WTC11 (cell line): ENCODE data around the gene SLC9A9. TPM values are rescaled to one million over a fixed set of nuclear protein-coding genes. Genes with fewer than 3 reads are reported as not detected.

ENCODE experiments used
- ATAC-seq: fragments of 200-7000 bp; cut with Tn5 transposase; 2 replicates; pipeline ENCODE4 v1.10.0; 2021; ENCODE audit warnings: mild to moderate bottlenecking, moderate library complexity
- CTCF ChIA-PET: fragments of 300-600 bp; sonication (Branson Sonifier 250); formaldehyde crosslinking; loops from one replicate; lab custom pipeline; 2021; ENCODE audit warnings: antibody characterized with exemption; lab: Charles Lee
- POLR2A ChIA-PET: fragments of 350-600 bp; sonication (Branson Sonifier 250); formaldehyde crosslinking; loops from one replicate; lab custom pipeline; 2021; ENCODE audit warnings: antibody characterized with exemption; lab: Charles Lee
- DNase-seq: peaks from one replicate; pipeline ENCODE4 v3.0.0; 2021; ENCODE audit warnings: low spot score
- H3K27ac Mint-ChIP-seq: 2 replicates; pipeline ENCODE4 v1.8.0; 2021; ENCODE audit warnings: mixed read lengths
- H3K27me3 Mint-ChIP-seq: 2 replicates; pipeline ENCODE4 v1.8.0; 2021; ENCODE audit warnings: low read depth, mild to moderate bottlenecking, moderate library complexity, mixed read lengths
- H3K36me3 Mint-ChIP-seq: 2 replicates; pipeline ENCODE4 v1.8.0; 2021; ENCODE audit warnings: mixed read lengths
- H3K4me1 Mint-ChIP-seq: 2 replicates; pipeline ENCODE4 v1.8.0; 2022; ENCODE audit warnings: mixed read lengths
- H3K4me3 Mint-ChIP-seq: 2 replicates; pipeline ENCODE4 v1.8.0; 2021; ENCODE audit warnings: mild to moderate bottlenecking, moderate library complexity, mixed read lengths
- H3K9me3 Mint-ChIP-seq: 2 replicates; pipeline ENCODE4 v1.8.0; 2021; ENCODE audit warnings: mixed read lengths
- AFF4 ChIP-seq: sonication (generic); formaldehyde crosslinking; IDR thresholded peaks from 2 replicates; pipeline ENCODE4 v1.8.1; 2023; ENCODE audit warnings: mild to moderate bottlenecking, missing genetic modification reagents, borderline replicate concordance
- E2F4 ChIP-seq: sonication (generic); formaldehyde crosslinking; IDR thresholded peaks from 2 replicates; pipeline ENCODE4 v1.8.1; 2022; ENCODE audit warnings: low read depth, mild to moderate bottlenecking, moderate library complexity, missing genetic modification reagents, borderline replicate concordance
- ETV6 ChIP-seq: sonication (generic); formaldehyde crosslinking; IDR thresholded peaks from 2 replicates; pipeline ENCODE4 v1.8.1; 2022; ENCODE audit warnings: mild to moderate bottlenecking, missing genetic modification reagents
- FOXJ3 ChIP-seq: sonication (generic); formaldehyde crosslinking; IDR thresholded peaks from 2 replicates; pipeline ENCODE4 v1.9.0; 2021; ENCODE audit warnings: missing genetic modification reagents, mild to moderate bottlenecking, borderline replicate concordance
- FOXK1 ChIP-seq: sonication (generic); formaldehyde crosslinking; IDR thresholded peaks from 2 replicates; pipeline ENCODE4 v1.8.0; 2022; ENCODE audit warnings: mild to moderate bottlenecking, moderate library complexity, missing genetic modification reagents
- GABPB1 ChIP-seq: sonication (generic); formaldehyde crosslinking; IDR thresholded peaks from 2 replicates; pipeline ENCODE4 v1.8.1; 2023; ENCODE audit warnings: mild to moderate bottlenecking, missing genetic modification reagents
- JUN ChIP-seq: sonication (generic); formaldehyde crosslinking; IDR thresholded peaks from 2 replicates; pipeline ENCODE4 v1.8.0; 2023; ENCODE audit warnings: mild to moderate bottlenecking, missing genetic modification reagents
- NFATC4 ChIP-seq: fragments of 250-450 bp; sonication (Bioruptor Pico); IDR thresholded peaks from 2 replicates; pipeline ENCODE4 v1.9.0; 2021; ENCODE audit warnings: mild to moderate bottlenecking
- RORB ChIP-seq: fragments of 250-450 bp; sonication (Bioruptor Pico); IDR thresholded peaks from 2 replicates; pipeline ENCODE4 v1.9.0; 2021; ENCODE audit warnings: mild to moderate bottlenecking
- SOX15 ChIP-seq: fragments of 250-450 bp; sonication (Bioruptor Pico); IDR thresholded peaks from 2 replicates; pipeline ENCODE4 v1.9.0; 2021; ENCODE audit warnings: mild to moderate bottlenecking
- TP53 ChIP-seq: sonication (generic); formaldehyde crosslinking; IDR thresholded peaks from 2 replicates; pipeline ENCODE4 v1.8.1; 2023; ENCODE audit warnings: mild to moderate bottlenecking, missing genetic modification reagents
- ZNF219 ChIP-seq: sonication (generic); formaldehyde crosslinking; IDR thresholded peaks from 2 replicates; pipeline ENCODE4 v1.8.0; 2023; ENCODE audit warnings: missing genetic modification reagents, mild to moderate bottlenecking, borderline replicate concordance
- ZNF263 ChIP-seq: sonication (generic); formaldehyde crosslinking; IDR thresholded peaks from 2 replicates; pipeline ENCODE4 v1.8.1; 2022; ENCODE audit warnings: low read depth, mild to moderate bottlenecking, moderate library complexity, missing genetic modification reagents
- ZNF317 ChIP-seq: sonication (generic); formaldehyde crosslinking; IDR thresholded peaks from 2 replicates; pipeline ENCODE4 v1.8.1; 2023; ENCODE audit warnings: low read depth, mild to moderate bottlenecking, moderate library complexity, missing genetic modification reagents, borderline replicate concordance
- total RNA-seq: library from RNA; stranded (reverse); gene quantifications from 3 replicates; pipeline ENCODE4 v1.2.3, GENCODE V29; 2021
- TF ChIP-seq, protein P1 (sequence below): sonication (generic); formaldehyde crosslinking; IDR thresholded peaks from 2 replicates; pipeline ENCODE4 v1.8.0; 2022; ENCODE audit warnings: mild to moderate bottlenecking, missing genetic modification reagents
- TF ChIP-seq, protein P2 (sequence below): fragments of 250-450 bp; sonication (Bioruptor Pico); IDR thresholded peaks from 2 replicates; pipeline ENCODE4 v1.8.0; 2021; ENCODE audit warnings: mild to moderate bottlenecking
- TF ChIP-seq, protein P3 (sequence below): sonication (generic); formaldehyde crosslinking; IDR thresholded peaks from 2 replicates; pipeline ENCODE4 v1.8.0; 2022; ENCODE audit warnings: missing genetic modification reagents
- TF ChIP-seq, protein P4 (sequence below): sonication (generic); formaldehyde crosslinking; IDR thresholded peaks from 2 replicates; pipeline ENCODE4 v1.8.1; 2023; ENCODE audit warnings: mild to moderate bottlenecking, missing genetic modification reagents

Gene SLC9A9
- total RNA-seq, 1 experiment from 2014 or later = 1.2 TPM

DNA sequence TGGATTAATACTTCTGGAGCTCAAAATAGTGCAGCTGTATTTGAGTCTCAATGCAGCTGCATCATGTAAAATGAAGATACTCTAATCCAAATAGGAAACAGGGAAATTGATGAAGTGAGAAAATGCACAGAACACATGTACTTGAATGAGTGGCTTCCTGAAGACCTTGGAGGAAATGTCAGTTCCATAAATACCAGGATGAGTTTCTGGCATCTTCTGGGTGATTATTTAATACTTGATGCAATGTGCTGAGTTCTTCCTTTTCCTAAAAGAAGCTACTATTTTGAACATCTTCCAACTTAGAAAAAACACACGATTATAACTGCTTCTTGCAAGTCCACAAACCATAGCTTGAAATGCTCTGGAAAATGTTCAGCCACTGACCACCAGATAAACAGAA is 162.8 kb downstream of the SLC9A9 start:
- H3K27ac Mint-ChIP-seq = no peak overlapping the region
- no peaks in the 10 kb centered on the region for H3K27me3 Mint-ChIP-seq
- TF ChIP-seq FOXK1 (CRISPR knock-in tag) (no peak), E2F4 (CRISPR knock-in tag) (no peak), ZNF219 (no peak), NFATC4 (no peak), JUN (CRISPR knock-in tag) (no peak), RORB (CRISPR knock-in tag) (no peak), GABPB1 (CRISPR knock-in tag) (no peak), ETV6 (no peak), ZNF263 (CRISPR knock-in tag) (no peak), SOX15 (CRISPR knock-in tag) (no peak), TP53 (CRISPR knock-in tag) (no peak), AFF4 (no peak), ZNF317 (CRISPR knock-in tag) (no peak), FOXJ3 (CRISPR knock-in tag) (no peak)
- TF ChIP-seq, protein P1, sequence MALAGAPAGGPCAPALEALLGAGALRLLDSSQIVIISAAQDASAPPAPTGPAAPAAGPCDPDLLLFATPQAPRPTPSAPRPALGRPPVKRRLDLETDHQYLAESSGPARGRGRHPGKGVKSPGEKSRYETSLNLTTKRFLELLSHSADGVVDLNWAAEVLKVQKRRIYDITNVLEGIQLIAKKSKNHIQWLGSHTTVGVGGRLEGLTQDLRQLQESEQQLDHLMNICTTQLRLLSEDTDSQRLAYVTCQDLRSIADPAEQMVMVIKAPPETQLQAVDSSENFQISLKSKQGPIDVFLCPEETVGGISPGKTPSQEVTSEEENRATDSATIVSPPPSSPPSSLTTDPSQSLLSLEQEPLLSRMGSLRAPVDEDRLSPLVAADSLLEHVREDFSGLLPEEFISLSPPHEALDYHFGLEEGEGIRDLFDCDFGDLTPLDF (CRISPR knock-in tag) = no peak
- TF ChIP-seq, protein P2, sequence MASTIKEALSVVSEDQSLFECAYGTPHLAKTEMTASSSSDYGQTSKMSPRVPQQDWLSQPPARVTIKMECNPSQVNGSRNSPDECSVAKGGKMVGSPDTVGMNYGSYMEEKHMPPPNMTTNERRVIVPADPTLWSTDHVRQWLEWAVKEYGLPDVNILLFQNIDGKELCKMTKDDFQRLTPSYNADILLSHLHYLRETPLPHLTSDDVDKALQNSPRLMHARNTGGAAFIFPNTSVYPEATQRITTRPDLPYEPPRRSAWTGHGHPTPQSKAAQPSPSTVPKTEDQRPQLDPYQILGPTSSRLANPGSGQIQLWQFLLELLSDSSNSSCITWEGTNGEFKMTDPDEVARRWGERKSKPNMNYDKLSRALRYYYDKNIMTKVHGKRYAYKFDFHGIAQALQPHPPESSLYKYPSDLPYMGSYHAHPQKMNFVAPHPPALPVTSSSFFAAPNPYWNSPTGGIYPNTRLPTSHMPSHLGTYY = no peak
- TF ChIP-seq, protein P3, sequence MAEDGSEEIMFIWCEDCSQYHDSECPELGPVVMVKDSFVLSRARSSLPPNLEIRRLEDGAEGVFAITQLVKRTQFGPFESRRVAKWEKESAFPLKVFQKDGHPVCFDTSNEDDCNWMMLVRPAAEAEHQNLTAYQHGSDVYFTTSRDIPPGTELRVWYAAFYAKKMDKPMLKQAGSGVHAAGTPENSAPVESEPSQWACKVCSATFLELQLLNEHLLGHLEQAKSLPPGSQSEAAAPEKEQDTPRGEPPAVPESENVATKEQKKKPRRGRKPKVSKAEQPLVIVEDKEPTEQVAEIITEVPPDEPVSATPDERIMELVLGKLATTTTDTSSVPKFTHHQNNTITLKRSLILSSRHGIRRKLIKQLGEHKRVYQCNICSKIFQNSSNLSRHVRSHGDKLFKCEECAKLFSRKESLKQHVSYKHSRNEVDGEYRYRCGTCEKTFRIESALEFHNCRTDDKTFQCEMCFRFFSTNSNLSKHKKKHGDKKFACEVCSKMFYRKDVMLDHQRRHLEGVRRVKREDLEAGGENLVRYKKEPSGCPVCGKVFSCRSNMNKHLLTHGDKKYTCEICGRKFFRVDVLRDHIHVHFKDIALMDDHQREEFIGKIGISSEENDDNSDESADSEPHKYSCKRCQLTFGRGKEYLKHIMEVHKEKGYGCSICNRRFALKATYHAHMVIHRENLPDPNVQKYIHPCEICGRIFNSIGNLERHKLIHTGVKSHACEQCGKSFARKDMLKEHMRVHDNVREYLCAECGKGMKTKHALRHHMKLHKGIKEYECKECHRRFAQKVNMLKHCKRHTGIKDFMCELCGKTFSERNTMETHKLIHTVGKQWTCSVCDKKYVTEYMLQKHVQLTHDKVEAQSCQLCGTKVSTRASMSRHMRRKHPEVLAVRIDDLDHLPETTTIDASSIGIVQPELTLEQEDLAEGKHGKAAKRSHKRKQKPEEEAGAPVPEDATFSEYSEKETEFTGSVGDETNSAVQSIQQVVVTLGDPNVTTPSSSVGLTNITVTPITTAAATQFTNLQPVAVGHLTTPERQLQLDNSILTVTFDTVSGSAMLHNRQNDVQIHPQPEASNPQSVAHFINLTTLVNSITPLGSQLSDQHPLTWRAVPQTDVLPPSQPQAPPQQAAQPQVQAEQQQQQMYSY (CRISPR knock-in tag) = no peak
- TF ChIP-seq, protein P4, sequence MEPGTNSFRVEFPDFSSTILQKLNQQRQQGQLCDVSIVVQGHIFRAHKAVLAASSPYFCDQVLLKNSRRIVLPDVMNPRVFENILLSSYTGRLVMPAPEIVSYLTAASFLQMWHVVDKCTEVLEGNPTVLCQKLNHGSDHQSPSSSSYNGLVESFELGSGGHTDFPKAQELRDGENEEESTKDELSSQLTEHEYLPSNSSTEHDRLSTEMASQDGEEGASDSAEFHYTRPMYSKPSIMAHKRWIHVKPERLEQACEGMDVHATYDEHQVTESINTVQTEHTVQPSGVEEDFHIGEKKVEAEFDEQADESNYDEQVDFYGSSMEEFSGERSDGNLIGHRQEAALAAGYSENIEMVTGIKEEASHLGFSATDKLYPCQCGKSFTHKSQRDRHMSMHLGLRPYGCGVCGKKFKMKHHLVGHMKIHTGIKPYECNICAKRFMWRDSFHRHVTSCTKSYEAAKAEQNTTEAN (CRISPR knock-in tag) = no peak
- H3K4me3 Mint-ChIP-seq = no peak overlapping the region
- H3K4me1 Mint-ChIP-seq = 0 out of 2 replicates have a peak, but pooled peaks cover 5% of the 10 kb centered on the region
- H3K36me3 Mint-ChIP-seq = no peaks in the 10 kb centered on the region
- ATAC-seq (no peak), DNase-seq (no peak)
- POLR2A ChIA-PET = no interaction called here
- H3K9me3 Mint-ChIP-seq = no peaks in the 10 kb centered on the region
- CTCF ChIA-PET = interaction anchor here (2.0 kb wide), 1 partner anchor 11 kb away, joined by 13 read pairs; no protein-coding TSS in a partner anchor
